ENCODE results near the gene STEAP4.

GRCh38 chr7:88289564-88290025 lies 17.1 kb downstream of the STEAP4 start:
- TF ChIP-seq CTCF (IDR thresholded peaks at IDR 0.05) = no peak
- TF ChIP-seq POLR2A (IDR thresholded peaks at IDR 0.05) = no peak
